Measurements from ENCODE around the gene DTNB.

DNA sequence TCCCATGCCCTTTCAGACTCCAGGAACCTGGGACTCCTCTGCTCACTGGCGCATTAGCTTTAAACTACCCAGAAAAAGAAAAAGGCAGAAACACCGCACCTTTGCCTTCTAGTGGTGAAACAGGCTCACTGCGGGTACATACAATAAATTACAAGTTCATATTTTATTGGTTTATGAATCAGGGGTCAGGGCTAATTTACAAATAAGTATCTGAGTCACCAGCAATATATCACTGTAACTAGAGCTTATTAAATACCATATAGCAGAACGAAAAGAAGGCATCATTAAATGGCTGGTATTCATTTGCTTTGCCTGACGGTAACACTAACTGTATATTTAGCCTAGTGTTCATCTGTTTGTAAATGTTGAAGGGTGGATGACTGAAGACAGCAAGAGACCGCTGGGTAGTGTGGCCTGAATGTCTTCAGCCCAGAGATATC lies 26.9 kb upstream of the DTNB start:
- TF ChIP-seq POLR2A (IDR thresholded peaks at IDR 0.05; ENCODE audit: low read depth, low read length): no peak
- no peak for TF ChIP-seq POLR2AphosphoS5 (IDR thresholded peaks at IDR 0.05; ENCODE audit: low read depth, low read length)
- TF ChIP-seq SPI1 (IDR thresholded peaks at IDR 0.05; ENCODE audit: low read depth, low read length): no peak
- no peak for TF ChIP-seq TAF1 (IDR thresholded peaks at IDR 0.05; ENCODE audit: low read depth, low read length)
- TF ChIP-seq POU2F2 (IDR thresholded peaks at IDR 0.05; ENCODE audit: low read depth, low read length): no peak
- no peak for TF ChIP-seq PAX5 (IDR thresholded peaks at IDR 0.05; ENCODE audit: insufficient read depth, low read length, severe bottlenecking)

All from GM12891 (cell line).